ENCODE results near the gene IFT25.

IFT25 gene

GRCh38 chr1:53957194-53957818, 11.8 kb upstream of the IFT25 start:
- TF ChIP-seq KLF17 (tag by site-specific recombination; IDR thresholded peaks at IDR 0.05) (no peak), KLF16 (tag by site-specific recombination; IDR thresholded peaks at IDR 0.05) (no peak), ZNF416 (tag by site-specific recombination; IDR thresholded peaks at IDR 0.05) (no peak), ZNF677 (tag by site-specific recombination; IDR thresholded peaks at IDR 0.05) (no peak), MEIS1 (CRISPR knock-in tag; IDR thresholded peaks at IDR 0.05; ENCODE audit: borderline replicate concordance) (no peak), SP7 (tag by site-specific recombination; IDR thresholded peaks at IDR 0.05) (0 out of 2 replicates have a peak, but pooled peaks have one; percentile 18), ZXDB (tag by site-specific recombination; IDR thresholded peaks at IDR 0.05) (peak; percentile 43; the same call in 1 of the 2 replicates), ZNF148 (tag by site-specific recombination; IDR thresholded peaks at IDR 0.05; ENCODE audit: borderline replicate concordance) (no peak), BCL11A (tag by site-specific recombination; IDR thresholded peaks at IDR 0.05; ENCODE audit: low read depth) (no peak), ZNF548 (tag by site-specific recombination; IDR thresholded peaks at IDR 0.05) (no peak), PRDM1 (tag by site-specific recombination; IDR thresholded peaks at IDR 0.05) (peak; percentile 73), ZNF692 (tag by site-specific recombination; IDR thresholded peaks at IDR 0.05) (0 out of 2 replicates have a peak, but pooled peaks have one; percentile 28), ZNF558 (tag by site-specific recombination; IDR thresholded peaks at IDR 0.05) (no peak), ZSCAN23 (tag by site-specific recombination; IDR thresholded peaks at IDR 0.05) (no peak), ZNF114 (tag by site-specific recombination; IDR thresholded peaks at IDR 0.05) (no peak), OVOL3 (tag by site-specific recombination; IDR thresholded peaks at IDR 0.05) (no peak), PATZ1 (tag by site-specific recombination; IDR thresholded peaks at IDR 0.05) (no peak)
- Histone ChIP-seq H3K4me1 (ENCODE audit: control insufficient read depth, insufficient read depth, low read length) (no peaks in the 10 kb centered on the region), H3K27ac (ENCODE audit: extremely low read depth, low read depth, low read length) (no peak overlapping the region), H3K36me3 (ENCODE audit: control insufficient read depth in 2 of 2, insufficient read depth in 1 of 2, low read length in 2 of 2) (peaks cover 16 to 80% of the 10 kb centered on the region in 2 experiments), H3K9me3 (ENCODE audit: control insufficient read depth, insufficient read depth, low read depth, low read length) (no peaks in the 10 kb centered on the region), H3K4me3 (ENCODE audit: low read depth, low read length) (no peak overlapping the region)
- ChIA-PET CTCF (interaction anchor here (1.2 to 3.7 kb wide), 5 partner anchors 8 to 99 kb away, joined by 4 to 58 read pairs (median 6); partner anchors contain the start of genes IFT25 and LRRC42), POLR2A (interaction anchor here (1.8 kb wide), 1 partner anchor 12 kb away, joined by 14 read pairs; the partner anchor contains the start of genes IFT25 and LRRC42)

Data from HEK293 (cell line).